Fibroblast of lung (primary cell): ENCODE data around the gene TUBA4B. TPM values are rescaled to one million over a fixed set of nuclear protein-coding genes. Genes with fewer than 3 reads are reported as not detected.

ENCODE experiments used
- DNase-seq, 2 donors: peaks; one replicate each; pipeline versions ENCODE4 v3.0.0 to v3.0.0-alpha.2; 2010; ENCODE audit warnings: low read depth in 2 of 2
- H2AFZ ChIP-seq: 2 replicates; pipeline ENCODE4 v1.5.1; 2012; ENCODE audit warnings: low read length, control low read depth, inconsistent platforms
- H3K27ac ChIP-seq: 2 replicates; pipeline ENCODE4 v1.5.1; 2011; ENCODE audit warnings: low read length, control low read depth; ENCODE audit not compliant: insufficient read depth
- H3K27me3 ChIP-seq: 2 replicates; pipeline ENCODE4 v1.5.1; 2011; ENCODE audit warnings: mild to moderate bottlenecking, low read length; ENCODE audit not compliant: control insufficient read depth, insufficient read depth
- H3K36me3 ChIP-seq: 2 replicates; pipeline ENCODE4 v1.5.1; 2011; ENCODE audit warnings: low read length; ENCODE audit not compliant: control insufficient read depth, insufficient read depth
- H3K4me1 ChIP-seq: 2 replicates; pipeline ENCODE4 v1.5.1; 2011; ENCODE audit warnings: low read length; ENCODE audit not compliant: control insufficient read depth, insufficient read depth; ENCODE audit errors: extremely low read depth
- H3K4me2 ChIP-seq: 2 replicates; pipeline ENCODE4 v1.5.1; 2011; ENCODE audit warnings: low read length, control low read depth; ENCODE audit not compliant: insufficient read depth; ENCODE audit errors: extremely low read depth
- H3K4me3 ChIP-seq, 4 experiments: fragments of 200-600 bp in 1 of 4; sonication (generic) in 1 of 4; replicated peaks in 1 of 4; 2 replicates each; pipeline ENCODE4 v1.5.1; 2011 to 2016; ENCODE audit warnings: low read length in 4 of 4, low read depth in 3 of 4, mild to moderate bottlenecking in 3 of 4, control low read depth in 2 of 4, inconsistent platforms in 1 of 4, mixed read lengths in 1 of 4; ENCODE audit not compliant: insufficient read depth in 1 of 4; ENCODE audit errors: control extremely low read depth in 1 of 4
- H3K79me2 ChIP-seq: 2 replicates; pipeline ENCODE4 v1.5.1; 2012; ENCODE audit warnings: mild to moderate bottlenecking, low read length, inconsistent platforms; ENCODE audit not compliant: control insufficient read depth, insufficient read depth
- H3K9ac ChIP-seq: 2 replicates; pipeline ENCODE4 v1.5.1; 2011; ENCODE audit warnings: mild to moderate bottlenecking, low read length, control low read depth; ENCODE audit not compliant: insufficient read depth
- H3K9me3 ChIP-seq: 2 replicates; pipeline ENCODE4 v1.5.1; 2012; ENCODE audit warnings: low read depth, low read length; ENCODE audit not compliant: control insufficient read depth, insufficient read depth
- H4K20me1 ChIP-seq: 2 replicates; pipeline ENCODE4 v1.5.1; 2011; ENCODE audit warnings: low read length; ENCODE audit not compliant: control insufficient read depth, insufficient read depth; ENCODE audit errors: extremely low read depth
- CTCF ChIP-seq, 2 donors: IDR thresholded peaks in 1 of 2; conservative IDR thresholded peaks in 1 of 2; 1 replicate in 1 of 2; 2 replicates in 1 of 2; pipeline ENCODE4 v1.5.1; 2011 to 2012; ENCODE audit warnings: low read length in 2 of 2, control low read depth in 1 of 2, inconsistent platforms in 1 of 2, low read depth in 1 of 2, mild to moderate bottlenecking in 1 of 2
- EZH2 ChIP-seq: IDR thresholded peaks from 2 replicates; pipeline ENCODE4 v1.5.1; 2012; ENCODE audit warnings: low read length, control low read depth, mild to moderate bottlenecking; ENCODE audit errors: missing control alignments
- polyA plus RNA-seq, 2 donors: library from polyadenylated mRNA; depleted of rRNA in 1 of 2; stranded (reverse) in 1 of 2; unstranded in 1 of 2; fragments of >200 nt; gene quantifications; 2 replicates each; pipeline ENCODE4 v1.2.1, GENCODE V29; 2011 to 2012; ENCODE audit warnings: missing spikeins in 1 of 2
- total RNA-seq: library from RNA; depleted of rRNA; stranded (reverse); fragments of >200 nt; gene quantifications from 2 replicates; pipeline ENCODE4 v1.2.1, GENCODE V29; 2014

The TUBA4B gene
- total and polyA plus RNA-seq, 2 donors (not counting 1 experiment from before 2014, with no cell fraction given), result not detected

GRCh38 chr2:219292616-219293015, 39.6 kb downstream of the TUBA4B start:
- Histone ChIP-seq H3K9ac (no peak overlapping the region), H3K4me2 (no peak overlapping the region), H3K4me3 (no peak overlapping the region), H3K27ac (no peak overlapping the region), H2AFZ (no peak overlapping the region), H3K27me3 (no peaks in the 10 kb centered on the region), H3K9me3 (no peaks in the 10 kb centered on the region), H3K4me1 (peaks cover 8% of the 10 kb centered on the region), H4K20me1 (no peaks in the 10 kb centered on the region), H3K79me2 (no peaks in the 10 kb centered on the region), H3K36me3 (no peaks in the 10 kb centered on the region)
- no peak for DNase-seq
- TF ChIP-seq CTCF (conservative IDR thresholded peaks at IDR 0.05 in 1 of 2, IDR thresholded peaks at IDR 0.05 in 1 of 2; ENCODE audit: low read depth in 1 of 2, low read length in 2 of 2) (no peak), EZH2 (no peak)

GRCh38 chr2:219293736-219294231, 40.7 kb downstream of the TUBA4B start:
- H3K27ac ChIP-seq, result no peak overlapping the region
- no peak overlapping the region for H2AFZ ChIP-seq
- H3K79me2 ChIP-seq, result no peaks in the 10 kb centered on the region
- peaks cover 8% of the 10 kb centered on the region for H3K4me1 ChIP-seq
- no peak overlapping the region for H3K4me3 ChIP-seq
- no peaks in the 10 kb centered on the region for H3K27me3 ChIP-seq
- no peak overlapping the region for H3K9ac ChIP-seq
- H4K20me1 ChIP-seq, result no peaks in the 10 kb centered on the region
- H3K4me2 ChIP-seq, result no peak overlapping the region
- no peaks in the 10 kb centered on the region for H3K36me3 ChIP-seq
- H3K9me3 ChIP-seq, result no peaks in the 10 kb centered on the region
- DNase-seq, result no peak
- no peak for TF ChIP-seq EZH2

GRCh38 chr2:219294356-219295351, 41.6 kb downstream of the TUBA4B start:
- peak; percentile 81 to 92 for TF ChIP-seq CTCF (conservative IDR thresholded peaks at IDR 0.05 in 1 of 2, IDR thresholded peaks at IDR 0.05 in 1 of 2; ENCODE audit: low read depth in 1 of 2, low read length in 2 of 2)
- no peak for TF ChIP-seq EZH2
- Histone ChIP-seq H3K9me3 (no peaks in the 10 kb centered on the region), H3K4me3 (peak overlapping the region; percentile 27 to 58 (median 37)), H3K4me2 (peak overlapping the region; percentile 73), H3K27me3 (no peaks in the 10 kb centered on the region), H3K27ac (peak overlapping the region; percentile 19), H3K79me2 (no peaks in the 10 kb centered on the region), H4K20me1 (no peaks in the 10 kb centered on the region), H3K9ac (peak overlapping the region; percentile 56), H3K36me3 (no peaks in the 10 kb centered on the region), H3K4me1 (peaks cover 5% of the 10 kb centered on the region), H2AFZ (peak overlapping the region; percentile 73)
- peak; percentile 61 to 77 for DNase-seq
